ENCODE results near the gene NWD2. TPM values are rescaled to one million over a fixed set of nuclear protein-coding genes. Genes with fewer than 3 reads are reported as not detected.
"Not testable (repeated sequence)": the region's sequence is repeated elsewhere in the genome, so short reads cannot be mapped to it uniquely, and the experiment has no call there.

The NWD2 gene
- total RNA-seq, 1 donor from 2014 or later, result not detected

GRCh38 chr4:37490391-37491347 is 246.1 kb downstream of the NWD2 start:
- DNase-seq (ENCODE audit: low read depth, low spot score), result no peak

GRCh38 chr4:37495353-37495752 is 250.8 kb downstream of the NWD2 start:
- DNase-seq (ENCODE audit: low read depth, low spot score), result not testable (repeated sequence)
